Activated naive CD8-positive, alpha-beta T cell treated with anti-CD3 and anti-CD28 coated beads, Interleukin-2, amount 50 U/mL, for 24 hours (primary cell): ENCODE measurements around the gene PTPN14.
A peak's percentile ranks its signal among the peaks of the same experiment; 100 is the strongest.

ENCODE experiments used
- ATAC-seq: fragments of 150-1000 bp; cut with Tn5 transposase; one replicate; pipeline ENCODE4 v1.10.0; 2021
- DNase-seq: peaks from one replicate; pipeline ENCODE4 v3.0.0; 2021
- H3K27ac Mint-ChIP-seq: one replicate; pipeline ENCODE4 v1.8.0; 2021; ENCODE audit warnings: mild to moderate bottlenecking, mixed read lengths
- H3K27me3 Mint-ChIP-seq: one replicate; pipeline ENCODE4 v1.8.0; 2021; ENCODE audit warnings: mixed read lengths
- H3K36me3 Mint-ChIP-seq: one replicate; pipeline ENCODE4 v1.8.0; 2021; ENCODE audit warnings: low read depth, mixed read lengths
- H3K4me1 Mint-ChIP-seq: one replicate; pipeline ENCODE4 v1.8.0; 2021; ENCODE audit warnings: mixed read lengths
- H3K4me3 Mint-ChIP-seq: one replicate; pipeline ENCODE4 v1.8.0; 2021; ENCODE audit warnings: mild to moderate bottlenecking, moderate library complexity, mixed read lengths
- H3K9me3 Mint-ChIP-seq: one replicate; pipeline ENCODE4 v1.8.0; 2021; ENCODE audit warnings: mixed read lengths

The PTPN14 gene

DNA sequence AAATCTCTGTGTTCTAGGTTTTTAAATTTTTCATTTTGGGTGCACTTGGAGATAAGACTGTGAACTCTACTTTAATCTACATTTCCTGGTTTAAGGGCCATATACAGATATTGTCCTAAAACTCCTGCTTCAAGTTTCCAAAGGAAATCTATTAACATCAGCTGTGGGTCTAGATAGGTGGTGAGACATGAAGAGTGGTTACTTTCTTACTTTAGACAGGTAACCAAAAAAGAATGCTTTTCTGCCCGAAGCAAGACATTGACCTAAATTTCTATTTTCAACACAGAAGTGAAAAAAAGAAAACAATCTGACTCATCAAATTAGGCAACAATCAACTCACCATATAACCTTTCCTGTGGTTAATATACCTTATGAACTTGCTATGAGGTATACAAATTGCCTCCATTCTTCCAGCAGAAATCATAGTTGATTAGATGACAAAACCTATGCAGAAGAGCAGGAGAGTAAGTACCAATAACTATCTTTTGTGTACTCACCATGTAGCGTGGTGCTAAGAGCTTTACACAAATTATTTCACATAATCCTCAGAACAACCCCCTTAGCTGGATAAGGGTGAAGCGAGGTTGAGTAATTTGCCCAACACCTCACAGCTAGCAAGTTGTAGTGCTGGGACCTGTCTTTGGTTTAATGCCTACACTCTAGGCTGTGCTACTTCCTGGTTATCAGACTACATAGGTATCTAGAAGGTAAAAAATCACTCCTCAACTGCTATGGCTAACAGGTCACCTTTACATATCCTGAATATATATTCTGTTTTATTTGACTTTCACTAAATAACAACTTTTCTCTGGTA is 23.4 kb upstream of the PTPN14 start:
- DNase-seq, result no peak
- H3K27me3 Mint-ChIP-seq, result peaks cover 4% of the 10 kb centered on the region
- no peaks in the 10 kb centered on the region for H3K4me1 Mint-ChIP-seq
- no peak overlapping the region for H3K27ac Mint-ChIP-seq
- no peak for ATAC-seq
- peaks cover 18% of the 10 kb centered on the region for H3K9me3 Mint-ChIP-seq
- peaks cover 10% of the 10 kb centered on the region for H3K36me3 Mint-ChIP-seq
- no peak overlapping the region for H3K4me3 Mint-ChIP-seq

DNA sequence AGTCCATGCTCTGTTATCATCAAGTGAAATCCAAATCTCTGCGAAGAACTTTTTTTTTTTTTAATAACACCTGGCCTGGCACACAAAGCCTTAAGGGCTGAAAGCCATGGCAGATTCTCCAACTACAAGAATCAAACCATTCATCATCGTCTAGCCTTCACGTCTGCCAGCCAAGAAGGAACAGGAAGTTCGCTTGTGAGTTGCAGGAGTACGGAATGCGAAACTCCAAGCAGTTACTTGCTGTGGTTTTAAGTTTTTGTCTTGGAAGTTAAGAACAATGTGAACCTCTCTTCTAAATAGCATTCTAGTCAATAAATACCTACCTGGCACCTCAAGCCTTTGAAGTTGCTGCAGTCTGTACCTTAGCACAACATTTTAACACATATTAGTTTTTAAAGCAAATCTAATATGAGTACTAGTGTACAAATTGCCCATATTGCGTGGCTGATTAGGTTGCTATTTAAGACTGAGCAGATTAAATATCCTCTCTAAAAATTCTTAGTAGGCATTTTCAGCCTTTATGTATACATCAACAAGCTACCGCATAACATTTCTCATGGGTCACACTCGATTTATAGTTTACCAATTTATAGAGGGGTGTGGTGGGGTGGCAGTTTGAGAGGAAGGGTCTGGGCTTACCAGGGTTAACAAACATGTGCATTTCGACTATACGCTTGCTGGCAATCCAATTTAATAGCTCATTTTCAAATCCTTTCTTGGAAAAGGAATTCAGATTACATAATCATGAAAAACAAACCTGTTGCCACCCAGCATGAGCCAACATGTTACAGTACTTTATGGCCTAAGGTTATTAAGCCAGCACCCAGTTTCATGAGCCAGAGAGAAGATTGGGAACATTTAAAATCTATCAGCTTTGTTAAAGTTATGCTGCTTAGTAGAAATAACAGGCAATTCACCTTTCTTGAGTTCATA is 22.2 kb upstream of the PTPN14 start:
- H3K27me3 Mint-ChIP-seq, result peaks cover 6% of the 10 kb centered on the region
- DNase-seq, result no peak
- H3K36me3 Mint-ChIP-seq, result peaks cover 10% of the 10 kb centered on the region
- no peak overlapping the region for H3K4me3 Mint-ChIP-seq
- no peak for ATAC-seq
- H3K9me3 Mint-ChIP-seq, result peaks cover 18% of the 10 kb centered on the region
- peaks cover 2% of the 10 kb centered on the region for H3K4me1 Mint-ChIP-seq
- H3K27ac Mint-ChIP-seq, result no peak overlapping the region

DNA sequence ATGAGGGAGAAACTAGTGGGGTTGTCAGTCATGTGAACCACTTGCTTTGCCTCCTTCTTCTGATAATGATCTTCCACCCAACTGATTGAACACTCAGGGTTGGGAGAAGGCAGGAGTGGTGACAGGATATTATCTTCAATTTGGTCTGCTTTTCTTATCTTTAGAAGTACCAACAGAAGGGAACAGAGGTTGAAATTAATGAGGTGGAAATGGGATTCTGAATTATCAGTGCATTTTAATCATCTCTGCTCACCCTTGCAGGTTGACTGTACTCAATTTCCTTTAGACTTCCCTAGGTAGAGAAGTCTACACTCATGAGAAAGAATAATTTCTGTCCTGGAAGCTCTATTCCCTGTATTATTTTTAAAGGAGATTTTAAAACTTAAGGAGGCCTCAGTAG is 19.9 kb upstream of the PTPN14 start:
- Mint-ChIP-seq H3K27me3 (peaks cover 6% of the 10 kb centered on the region), H3K27ac (no peak overlapping the region), H3K4me1 (peaks cover 10% of the 10 kb centered on the region), H3K36me3 (peaks cover 6% of the 10 kb centered on the region), H3K9me3 (peaks cover 6% of the 10 kb centered on the region), H3K4me3 (no peak overlapping the region)
- no peak for ATAC-seq
- DNase-seq, result no peak

DNA sequence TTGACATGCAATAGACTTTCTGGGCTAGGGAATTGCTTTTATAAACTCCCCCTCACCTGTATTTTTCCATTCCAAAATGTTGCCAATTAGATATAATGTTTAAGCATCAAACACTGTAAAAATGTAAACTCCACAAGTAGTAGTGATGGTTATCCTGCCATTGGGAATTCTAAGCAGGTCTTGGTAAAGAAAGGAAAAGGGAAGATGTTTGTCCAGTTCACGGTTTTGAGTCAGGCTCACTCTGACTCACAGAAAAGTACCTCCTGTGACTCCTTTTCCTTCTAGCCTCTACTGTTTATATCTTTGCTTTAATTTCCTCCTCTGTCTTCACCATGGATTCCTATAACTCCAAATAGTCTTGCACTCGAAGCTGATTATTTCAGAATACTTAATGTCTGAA is 19.0 kb upstream of the PTPN14 start:
- H3K4me3 Mint-ChIP-seq, result no peak overlapping the region
- peaks cover 6% of the 10 kb centered on the region for H3K27me3 Mint-ChIP-seq
- no peaks in the 10 kb centered on the region for H3K9me3 Mint-ChIP-seq
- H3K36me3 Mint-ChIP-seq, result no peaks in the 10 kb centered on the region
- DNase-seq (no peak), ATAC-seq (no peak)
- H3K27ac Mint-ChIP-seq, result no peak overlapping the region
- H3K4me1 Mint-ChIP-seq, result peaks cover 10% of the 10 kb centered on the region

DNA sequence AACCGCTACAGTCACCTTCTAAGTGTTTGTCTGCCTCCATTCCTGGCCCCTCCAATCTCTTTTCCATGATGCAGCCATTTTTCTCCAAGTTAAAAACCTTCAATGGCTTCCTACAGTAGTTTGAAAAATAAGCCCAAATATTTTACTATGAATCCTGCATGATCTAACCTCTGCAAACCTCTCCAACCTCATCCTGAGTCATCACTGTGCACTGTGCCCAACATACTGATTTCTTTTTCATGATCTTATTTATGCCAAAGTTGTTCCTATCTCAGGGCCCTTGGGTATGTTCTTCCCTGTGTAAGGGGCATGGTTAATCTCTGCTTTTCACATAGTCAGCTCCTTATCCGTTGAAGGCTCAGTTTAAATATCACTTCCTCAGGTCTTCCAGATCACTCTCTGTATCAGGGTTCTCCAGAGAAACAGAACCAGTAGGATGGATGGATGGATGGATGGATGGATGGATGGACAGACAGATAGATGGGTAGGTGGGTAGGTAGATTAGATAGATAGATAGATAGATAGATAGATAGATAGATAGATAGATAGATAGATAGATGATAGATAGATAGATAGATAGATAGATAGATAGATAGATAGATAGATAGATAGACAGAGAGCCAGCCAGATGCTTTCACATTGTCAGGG is 18.1 kb upstream of the PTPN14 start:
- DNase-seq (no peak), ATAC-seq (no peak)
- Mint-ChIP-seq H3K4me3 (no peak overlapping the region), H3K36me3 (no peaks in the 10 kb centered on the region), H3K9me3 (no peaks in the 10 kb centered on the region), H3K27ac (no peak overlapping the region), H3K27me3 (peaks cover 11% of the 10 kb centered on the region), H3K4me1 (peaks cover 10% of the 10 kb centered on the region)

DNA sequence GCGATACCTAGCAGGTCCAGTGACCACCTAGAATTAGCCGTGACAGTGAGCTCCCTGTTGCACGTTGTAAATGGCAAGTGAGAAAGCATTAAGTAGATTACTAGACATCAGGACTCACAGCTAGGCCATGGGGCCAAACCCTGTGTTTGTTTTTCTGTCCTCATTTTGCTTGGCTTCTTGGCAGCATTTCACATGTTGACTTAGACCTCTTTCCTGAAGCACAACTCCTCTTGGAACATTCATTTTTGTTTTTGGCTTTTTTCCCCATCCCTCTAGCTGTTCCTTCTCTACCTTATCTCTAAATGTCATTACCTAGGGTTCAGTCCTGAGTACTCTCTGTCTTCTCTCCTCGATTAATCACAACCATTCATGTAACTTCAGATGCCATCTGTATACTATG is 16.9 kb upstream of the PTPN14 start:
- no peak for ATAC-seq
- DNase-seq, result no peak
- peaks cover 13% of the 10 kb centered on the region for H3K27me3 Mint-ChIP-seq
- no peaks in the 10 kb centered on the region for H3K9me3 Mint-ChIP-seq
- H3K4me1 Mint-ChIP-seq, result peaks cover 10% of the 10 kb centered on the region
- no peaks in the 10 kb centered on the region for H3K36me3 Mint-ChIP-seq
- H3K27ac Mint-ChIP-seq, result no peak overlapping the region
- H3K4me3 Mint-ChIP-seq, result no peak overlapping the region

DNA sequence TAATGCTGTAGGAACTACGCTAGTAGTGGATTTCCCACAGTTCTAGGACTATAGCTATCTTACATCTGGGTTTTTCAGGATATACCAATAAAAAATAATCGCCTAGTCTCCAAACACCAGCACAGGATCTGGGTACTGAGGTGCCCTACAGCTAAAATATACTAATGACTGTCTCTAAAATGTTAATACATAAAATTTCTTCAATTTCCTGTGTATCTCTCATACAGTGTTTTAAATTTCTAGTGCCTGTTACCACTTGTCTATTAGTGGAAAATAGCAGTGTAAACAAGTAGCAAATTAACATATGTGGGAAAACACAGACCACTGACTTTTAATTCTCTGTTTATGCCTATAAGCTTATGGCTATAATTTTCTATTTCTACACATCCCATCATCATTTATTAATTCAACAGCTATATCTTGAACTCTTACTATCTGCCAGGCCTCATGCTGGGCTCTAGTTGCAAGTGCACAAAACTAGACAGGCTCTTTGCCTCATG is 16.1 kb upstream of the PTPN14 start:
- Mint-ChIP-seq H3K27ac (no peak overlapping the region), H3K4me1 (peaks cover 13% of the 10 kb centered on the region), H3K27me3 (peaks cover 14% of the 10 kb centered on the region), H3K36me3 (no peaks in the 10 kb centered on the region), H3K4me3 (no peak overlapping the region), H3K9me3 (no peaks in the 10 kb centered on the region)
- DNase-seq (no peak), ATAC-seq (no peak)

DNA sequence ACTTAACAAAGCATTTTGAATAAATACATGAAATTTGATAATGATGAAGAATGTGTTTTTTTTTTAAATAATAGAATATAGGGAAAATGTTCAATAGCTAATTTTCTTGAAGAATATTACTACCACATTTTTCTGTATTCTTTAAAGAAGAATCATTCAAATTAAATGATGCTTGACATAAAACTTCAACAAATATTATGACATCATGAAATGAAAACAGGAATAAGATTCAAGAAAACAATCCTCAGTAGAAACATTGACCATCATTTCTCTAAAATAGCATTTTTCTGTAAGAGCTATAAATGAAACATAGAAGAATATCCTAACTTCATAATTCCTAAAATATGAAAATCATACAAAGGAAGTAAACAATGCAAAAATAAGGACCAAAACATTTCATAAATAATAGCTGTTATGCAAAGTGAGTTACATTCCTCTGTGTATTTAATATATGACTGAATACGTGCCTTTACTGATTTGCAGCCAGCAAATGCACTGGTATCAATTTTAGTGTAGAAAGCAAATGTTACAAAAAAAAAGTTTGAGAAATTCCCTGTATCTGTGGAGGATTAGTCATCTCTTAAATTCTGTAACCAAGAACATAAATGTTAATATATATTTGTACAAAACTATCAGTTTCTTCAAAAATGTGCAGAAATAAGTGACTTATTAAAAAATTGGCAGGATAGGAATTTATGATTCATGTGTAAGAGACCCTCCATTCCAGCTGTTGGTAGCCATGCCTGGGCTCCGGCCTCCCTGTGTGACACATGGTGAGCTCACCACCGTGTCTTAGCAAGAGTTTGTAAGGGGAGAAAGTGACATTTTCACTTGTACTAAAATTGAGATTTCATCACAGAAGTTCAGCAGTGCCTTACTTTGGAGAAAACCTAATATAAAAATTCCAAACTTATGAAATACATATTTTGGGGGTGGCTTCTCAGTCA is 15.0 kb upstream of the PTPN14 start:
- no peak overlapping the region for H3K4me3 Mint-ChIP-seq
- peak overlapping the region; percentile 53 for H3K27ac Mint-ChIP-seq
- H3K4me1 Mint-ChIP-seq, result peaks cover 14% of the 10 kb centered on the region
- DNase-seq, result peak; percentile 25
- no peaks in the 10 kb centered on the region for H3K36me3 Mint-ChIP-seq
- H3K27me3 Mint-ChIP-seq, result peaks cover 20% of the 10 kb centered on the region
- H3K9me3 Mint-ChIP-seq, result no peaks in the 10 kb centered on the region
- ATAC-seq, result peak; percentile 87

DNA sequence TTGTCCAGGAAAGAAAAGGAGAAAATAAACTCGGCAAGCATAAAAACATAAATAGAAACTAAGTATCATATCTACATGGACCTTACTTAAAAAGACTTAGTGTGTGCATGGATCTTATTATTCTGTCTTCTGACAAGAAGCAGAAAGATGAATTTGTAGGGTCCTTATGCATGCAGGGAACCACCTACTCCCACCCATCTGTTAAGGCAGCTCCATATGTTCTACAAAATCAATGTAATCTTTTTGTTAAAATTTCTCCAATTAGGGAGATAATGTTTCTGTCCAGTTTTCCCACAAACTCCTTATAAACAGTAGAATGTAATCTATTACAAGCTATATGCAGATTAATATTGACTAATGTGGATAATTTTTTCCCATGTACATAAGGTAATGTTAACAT is 13.9 kb upstream of the PTPN14 start:
- ATAC-seq, result no peak
- no peak overlapping the region for H3K27ac Mint-ChIP-seq
- H3K4me1 Mint-ChIP-seq, result peaks cover 14% of the 10 kb centered on the region
- H3K36me3 Mint-ChIP-seq, result no peaks in the 10 kb centered on the region
- H3K27me3 Mint-ChIP-seq, result peaks cover 22% of the 10 kb centered on the region
- no peak for DNase-seq
- no peak overlapping the region for H3K4me3 Mint-ChIP-seq
- H3K9me3 Mint-ChIP-seq, result no peaks in the 10 kb centered on the region

DNA sequence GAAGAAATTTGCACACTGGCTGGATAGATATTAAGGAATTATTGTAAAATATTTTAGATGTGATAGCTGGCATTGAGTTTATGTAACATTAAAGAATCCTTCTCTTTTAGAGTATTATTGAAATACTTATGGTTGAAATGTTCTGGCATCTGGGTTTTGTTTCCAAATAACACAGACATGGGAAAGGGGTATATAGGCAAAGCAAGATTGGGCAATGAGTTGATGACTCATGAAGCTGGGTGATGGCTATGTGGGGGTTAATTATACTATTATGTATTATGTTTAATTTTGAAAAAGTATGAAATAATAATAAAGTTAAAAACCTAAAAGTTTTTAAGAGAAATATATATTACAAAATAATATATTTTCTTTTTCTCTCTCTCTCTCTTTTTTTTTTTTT is 12.5 kb upstream of the PTPN14 start:
- Mint-ChIP-seq H3K27me3 (peaks cover 27% of the 10 kb centered on the region), H3K9me3 (no peaks in the 10 kb centered on the region), H3K36me3 (no peaks in the 10 kb centered on the region), H3K4me3 (no peak overlapping the region), H3K4me1 (peaks cover 12% of the 10 kb centered on the region), H3K27ac (no peak overlapping the region)
- DNase-seq (no peak), ATAC-seq (no peak)

DNA sequence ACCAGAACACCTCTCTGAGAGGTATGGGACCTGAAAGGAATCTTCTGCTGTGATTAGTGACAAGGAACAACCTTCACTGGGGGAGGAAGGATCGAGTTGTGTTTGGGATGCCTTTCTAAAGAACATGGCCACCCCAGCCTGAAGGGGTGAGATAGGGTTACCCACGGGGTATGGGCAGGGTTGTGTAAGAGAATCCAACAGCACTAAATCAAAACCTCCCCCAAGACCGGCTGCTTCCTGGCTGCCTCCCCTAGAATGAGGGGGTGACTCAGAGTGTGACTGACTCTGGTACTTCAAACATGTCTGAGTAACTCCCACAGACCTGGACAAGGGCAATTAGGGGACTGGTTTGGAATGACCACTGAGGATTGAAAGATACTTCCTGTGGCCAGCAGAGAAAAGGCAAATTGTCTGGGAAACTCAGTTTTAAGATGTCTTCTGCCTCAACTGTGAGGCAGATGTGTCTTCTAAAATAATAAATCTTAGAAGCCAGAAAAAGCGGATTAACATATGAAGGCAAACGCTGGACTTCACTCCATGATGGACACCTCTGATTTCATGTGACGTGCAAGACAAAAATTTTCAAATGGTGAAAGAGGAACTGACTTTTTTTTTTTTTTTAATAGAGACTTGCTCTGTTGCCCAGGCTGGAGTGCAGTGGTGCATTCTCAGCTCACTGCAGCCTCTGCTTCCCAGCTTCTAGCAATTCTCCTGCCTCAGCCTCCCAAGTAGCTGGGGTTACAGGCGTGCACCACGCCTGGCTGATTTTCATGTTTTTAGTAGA is 6.7 kb upstream of the PTPN14 start:
- H3K27ac Mint-ChIP-seq, result no peak overlapping the region
- H3K4me1 Mint-ChIP-seq, result peaks cover 3% of the 10 kb centered on the region
- H3K9me3 Mint-ChIP-seq, result no peaks in the 10 kb centered on the region
- H3K4me3 Mint-ChIP-seq, result no peak overlapping the region
- ATAC-seq (no peak), DNase-seq (no peak)
- H3K27me3 Mint-ChIP-seq, result peaks cover 40% of the 10 kb centered on the region
- no peaks in the 10 kb centered on the region for H3K36me3 Mint-ChIP-seq

DNA sequence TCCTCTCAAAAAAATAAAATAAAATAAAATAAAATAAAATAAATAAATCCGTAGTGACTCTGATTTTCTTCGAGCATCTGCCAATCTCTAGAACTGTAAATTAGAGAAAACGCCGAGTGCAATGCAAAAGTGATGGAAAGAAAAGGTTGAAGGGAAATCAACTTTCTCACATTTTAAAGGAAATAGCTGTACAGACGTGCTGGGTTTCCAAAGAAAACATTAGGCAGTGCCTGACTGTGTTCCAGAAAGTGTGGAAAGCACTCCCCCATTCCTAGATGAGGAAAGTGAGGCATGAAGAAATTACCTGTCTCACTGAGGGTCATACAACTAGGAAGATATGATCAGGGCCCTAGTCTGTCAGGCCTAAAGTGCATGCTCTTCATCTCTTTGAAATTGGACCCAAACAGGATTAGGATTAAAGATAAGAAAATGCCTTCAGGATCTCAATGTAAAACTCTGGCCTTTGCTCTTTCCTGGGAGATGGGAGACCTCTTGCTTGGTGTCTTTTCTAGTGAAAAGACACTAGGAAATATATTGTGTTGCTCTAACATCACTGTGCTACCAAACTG is 1.8 kb upstream of the PTPN14 start:
- Mint-ChIP-seq H3K4me1 (peaks cover 9% of the 10 kb centered on the region), H3K36me3 (no peaks in the 10 kb centered on the region), H3K27ac (no peak overlapping the region), H3K9me3 (no peaks in the 10 kb centered on the region), H3K4me3 (no peak overlapping the region), H3K27me3 (peaks cover 63% of the 10 kb centered on the region)
- ATAC-seq, result no peak
- DNase-seq, result no peak

DNA sequence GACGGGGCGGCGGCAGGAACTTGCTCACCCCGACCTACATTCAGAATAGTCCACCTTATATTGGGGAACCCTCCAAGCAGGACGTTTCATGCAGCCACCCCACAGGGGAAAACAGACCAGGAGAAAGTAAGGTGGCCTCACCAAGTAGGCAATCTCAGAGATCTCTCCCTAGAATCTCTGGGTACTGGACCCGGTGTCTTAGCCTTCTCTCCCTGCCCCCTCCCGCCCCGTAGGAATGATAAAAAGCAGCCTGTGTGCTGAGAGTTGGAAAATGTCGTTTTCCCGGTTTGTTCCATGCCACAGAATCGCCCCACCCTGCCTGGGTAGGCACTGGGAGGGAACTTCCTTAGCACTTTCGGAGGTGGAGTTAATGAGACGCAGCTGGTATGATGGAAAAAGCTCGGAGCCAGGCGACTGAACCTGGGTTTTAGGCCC is 789 bp upstream of the PTPN14 start:
- DNase-seq, result no peak
- no peak overlapping the region for H3K27ac Mint-ChIP-seq
- no peaks in the 10 kb centered on the region for H3K36me3 Mint-ChIP-seq
- H3K4me1 Mint-ChIP-seq, result peaks cover 9% of the 10 kb centered on the region
- no peak for ATAC-seq
- peak overlapping the region; percentile 73 for H3K4me3 Mint-ChIP-seq
- H3K27me3 Mint-ChIP-seq, result peaks cover 63% of the 10 kb centered on the region
- no peaks in the 10 kb centered on the region for H3K9me3 Mint-ChIP-seq
